ENCODE data around the gene AJAP1. TPM values are rescaled to one million over a fixed set of nuclear protein-coding genes. Genes with fewer than 3 reads are reported as not detected.

The AJAP1 gene
- total and polyA plus RNA-seq, 9 donors = 1.2 to 20.8 (median 12.5) TPM

GRCh38 chr1:4733446-4734177 is 79.2 kb downstream of the AJAP1 start:
- intact Hi-C loops (cut with DNase I) = no loop called here
- no peak for DNase-seq
- peaks cover 4% of the 10 kb centered on the region for H3K4me1 ChIP-seq (ENCODE audit: insufficient read depth)
- H3K9me3 ChIP-seq = no peaks in the 10 kb centered on the region
- H3K36me3 ChIP-seq = no peaks in the 10 kb centered on the region
- H3K27me3 ChIP-seq = no peaks in the 10 kb centered on the region
- H3K4me3 ChIP-seq = no peak overlapping the region
- 78 to 84% (median 80%) methylated on average over 27 of the region's 27 CpGs for WGBS, 3 donors
- TF ChIP-seq EP300 (IDR thresholded peaks at IDR 0.05) = no peak
- TF ChIP-seq, protein P1, sequence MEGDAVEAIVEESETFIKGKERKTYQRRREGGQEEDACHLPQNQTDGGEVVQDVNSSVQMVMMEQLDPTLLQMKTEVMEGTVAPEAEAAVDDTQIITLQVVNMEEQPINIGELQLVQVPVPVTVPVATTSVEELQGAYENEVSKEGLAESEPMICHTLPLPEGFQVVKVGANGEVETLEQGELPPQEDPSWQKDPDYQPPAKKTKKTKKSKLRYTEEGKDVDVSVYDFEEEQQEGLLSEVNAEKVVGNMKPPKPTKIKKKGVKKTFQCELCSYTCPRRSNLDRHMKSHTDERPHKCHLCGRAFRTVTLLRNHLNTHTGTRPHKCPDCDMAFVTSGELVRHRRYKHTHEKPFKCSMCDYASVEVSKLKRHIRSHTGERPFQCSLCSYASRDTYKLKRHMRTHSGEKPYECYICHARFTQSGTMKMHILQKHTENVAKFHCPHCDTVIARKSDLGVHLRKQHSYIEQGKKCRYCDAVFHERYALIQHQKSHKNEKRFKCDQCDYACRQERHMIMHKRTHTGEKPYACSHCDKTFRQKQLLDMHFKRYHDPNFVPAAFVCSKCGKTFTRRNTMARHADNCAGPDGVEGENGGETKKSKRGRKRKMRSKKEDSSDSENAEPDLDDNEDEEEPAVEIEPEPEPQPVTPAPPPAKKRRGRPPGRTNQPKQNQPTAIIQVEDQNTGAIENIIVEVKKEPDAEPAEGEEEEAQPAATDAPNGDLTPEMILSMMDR (IDR thresholded peaks at IDR 0.05) = no peak
- no peak for TF ChIP-seq POLR2A (IDR thresholded peaks at IDR 0.05)
- no peak overlapping the region for H3K27ac ChIP-seq

DNA sequence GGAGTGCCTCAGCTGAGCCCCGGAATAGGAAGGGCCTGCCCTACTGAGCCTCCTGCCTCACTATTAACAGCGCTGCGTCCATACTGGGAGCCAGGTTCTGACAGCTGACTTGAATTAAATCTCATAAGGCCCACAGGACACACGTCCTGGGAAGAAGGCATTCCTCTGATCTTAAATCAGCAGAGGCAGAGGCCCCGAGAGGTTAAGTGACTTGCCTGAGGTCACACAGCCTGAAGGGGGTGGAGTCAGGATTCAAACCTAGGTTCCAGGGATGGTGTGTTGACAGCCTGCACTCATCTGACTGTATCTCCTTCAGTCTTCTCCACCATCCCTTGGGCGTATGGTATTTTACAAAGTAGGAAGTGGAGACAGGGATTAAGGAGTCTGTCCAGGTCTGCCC is 79.8 kb downstream of the AJAP1 start:
- WGBS, 3 donors = 75 to 88% (median 88%) methylated on average over 6 of the region's 6 CpGs
- intact Hi-C loops (cut with DNase I) = no loop called here
- Histone ChIP-seq H3K4me3 (no peak overlapping the region), H3K4me1 (ENCODE audit: insufficient read depth) (peaks cover 4% of the 10 kb centered on the region), H3K27me3 (no peaks in the 10 kb centered on the region), H3K9me3 (no peaks in the 10 kb centered on the region), H3K36me3 (no peaks in the 10 kb centered on the region), H3K27ac (no peak overlapping the region)
- TF ChIP-seq EP300 (IDR thresholded peaks at IDR 0.05) (no peak), POLR2A (IDR thresholded peaks at IDR 0.05) (no peak)
- TF ChIP-seq, protein P1 (IDR thresholded peaks at IDR 0.05) = no peak
- no peak for DNase-seq

GRCh38 chr1:4734791-4735190 is 80.4 kb downstream of the AJAP1 start:
- TF ChIP-seq, protein P1 (IDR thresholded peaks at IDR 0.05) = no peak
- no peak for TF ChIP-seq EP300 (IDR thresholded peaks at IDR 0.05)
- TF ChIP-seq POLR2A (IDR thresholded peaks at IDR 0.05) = no peak
- Histone ChIP-seq H3K4me1 (ENCODE audit: insufficient read depth) (no peaks in the 10 kb centered on the region), H3K27me3 (no peaks in the 10 kb centered on the region), H3K4me3 (no peak overlapping the region), H3K9me3 (no peaks in the 10 kb centered on the region), H3K36me3 (no peaks in the 10 kb centered on the region), H3K27ac (no peak overlapping the region)
- DNase-seq = no peak
- 82 to 93% (median 88%) methylated on average over 22 of the region's 22 CpGs for WGBS, 3 donors
- intact Hi-C loops (cut with DNase I) = no loop called here

- WGBS, 3 donors = 26 to 39% (median 34%) methylated on average over 7 of the region's 7 CpGs
- no peak overlapping the region for H3K27ac ChIP-seq
- H3K9me3 ChIP-seq = no peaks in the 10 kb centered on the region
- H3K36me3 ChIP-seq = no peaks in the 10 kb centered on the region
- no peak for DNase-seq
- no peaks in the 10 kb centered on the region for H3K27me3 ChIP-seq
- H3K4me3 ChIP-seq = no peak overlapping the region
- no peaks in the 10 kb centered on the region for H3K4me1 ChIP-seq (ENCODE audit: insufficient read depth)
- intact Hi-C loops (cut with DNase I) = no loop called here
- TF ChIP-seq EP300 (IDR thresholded peaks at IDR 0.05) (no peak), POLR2A (IDR thresholded peaks at IDR 0.05) (no peak)
- TF ChIP-seq, protein P1 (IDR thresholded peaks at IDR 0.05) = no peak
Observed at GRCh38 chr1:4736254-4736653, 81.8 kb downstream of the AJAP1 start.

Data from ovary (tissue), 9 donors.